A549 (cell line): ENCODE results near the gene EEF1A1. TPM values are rescaled to one million over a fixed set of nuclear protein-coding genes. Genes with fewer than 3 reads are reported as not detected.

Experiments
- ATAC-seq, 2 experiments: fragments of 200-7000 bp in 1 of 2; fragments of >200 bp in 1 of 2; cut with Nextera tagmentation in 1 of 2; cut with Tn5 transposase in 1 of 2; 3 replicates each; pipeline versions ENCODE4 v1.8.0 to v1.9.1; 2018 to 2020; ENCODE audit warnings: mild to moderate bottlenecking in 1 of 2, moderate library complexity in 1 of 2
- CTCF ChIA-PET: fragments of 300-600 bp; sonication (Branson Sonifier 250); formaldehyde crosslinking; extraction: SDS; loops from one replicate; lab custom pipeline; 2021; ENCODE audit warnings: antibody characterized with exemption, inconsistent platforms; lab: Yijun Ruan, JAX
- POLR2A ChIA-PET: fragments of 350-600 bp; formaldehyde crosslinking; extraction: SDS; loops from one replicate; lab custom pipeline; 2021; ENCODE audit warnings: antibody characterized with exemption, inconsistent platforms; lab: Yijun Ruan, JAX
- DNase-seq, 2 experiments: peaks; one replicate each; pipeline versions ENCODE4 v3.0.0 to v3.0.0-alpha.2; 2011 to 2016; ENCODE audit warnings: low read depth in 1 of 2, low spot score in 1 of 2
- FAIRE-seq: peaks from 2 replicates; lab custom pipeline; 2011; peaks lifted over from hg19 to GRCh38; lab: Jason Lieb, UNC
- H3K27ac ChIP-seq, 2 experiments: fragments of >200 bp; sonication (Bioruptor Twin); formaldehyde crosslinking; 3 replicates each; pipeline ENCODE4 v1.5.1; 2016 to 2017
- H3K4me1 ChIP-seq: fragments of >200 bp; sonication (Bioruptor Twin); formaldehyde crosslinking; 3 replicates; pipeline ENCODE4 v1.6.1; 2016
- H3K4me2 ChIP-seq: fragments of >200 bp; sonication (Bioruptor Twin); formaldehyde crosslinking; 3 replicates; pipeline ENCODE4 v1.6.1; 2016
- H3K4me3 ChIP-seq: fragments of >200 bp; sonication (Bioruptor Twin); formaldehyde crosslinking; 3 replicates; pipeline ENCODE4 v1.5.1; 2016
- H3K9me3 ChIP-seq: fragments of >200 bp; sonication (Bioruptor Twin); formaldehyde crosslinking; 3 replicates; pipeline ENCODE4 v1.6.1; 2016
- CBX2 ChIP-seq: fragments of 200-600 bp; sonication (generic); IDR thresholded peaks from 2 replicates; pipeline ENCODE4 v1.6.1; 2016; ENCODE audit warnings: low read depth, mild to moderate bottlenecking, borderline replicate concordance
- CBX8 ChIP-seq: fragments of 200-600 bp; sonication (generic); IDR thresholded peaks from 2 replicates; pipeline ENCODE4 v1.6.1; 2016
- CEBPB ChIP-seq, 2 experiments: fragments of >200 bp in 1 of 2; sonication (Bioruptor Twin) in 1 of 2; formaldehyde crosslinking in 1 of 2; IDR thresholded peaks; 2 replicates each; pipeline ENCODE4 v1.6.1; 2012 to 2016
- EP300 ChIP-seq, 2 experiments: fragments of >200 bp; sonication (Bioruptor Twin); formaldehyde crosslinking; IDR thresholded peaks; 2 replicates in 1 of 2; 3 replicates in 1 of 2; pipeline ENCODE4 v1.6.1; 2016 to 2017
- FOSL2 ChIP-seq, 2 experiments: fragments of 450-650 bp in 1 of 2; fragments of >200 bp in 1 of 2; sonication (Bioruptor Twin) in 1 of 2; formaldehyde crosslinking; IDR thresholded peaks; 2 replicates each; pipeline versions ENCODE4 v1.5.0 to v1.6.1; 2016 to 2020; ENCODE audit warnings: mild to moderate bottlenecking in 1 of 2, moderate library complexity in 1 of 2
- GATA3 ChIP-seq: IDR thresholded peaks from 2 replicates; pipeline ENCODE4 v1.6.1; 2012; ENCODE audit warnings: borderline replicate concordance
- HOXA7 ChIP-seq: fragments of 250-450 bp; sonication (Bioruptor Pico); IDR thresholded peaks from 2 replicates; pipeline ENCODE4 v1.5.0; 2020; ENCODE audit warnings: mild to moderate bottlenecking, moderate library complexity
- HOXB13 ChIP-seq: fragments of 250-450 bp; sonication (Bioruptor Pico); IDR thresholded peaks from 2 replicates; pipeline ENCODE4 v1.5.0; 2020; ENCODE audit warnings: low read depth, mild to moderate bottlenecking, moderate library complexity
- JUNB ChIP-seq: fragments of >200 bp; sonication (Bioruptor Twin); formaldehyde crosslinking; IDR thresholded peaks from 2 replicates; pipeline ENCODE4 v1.6.1; 2016
- KDM1A ChIP-seq: fragments of 200-600 bp; sonication (generic); IDR thresholded peaks from 2 replicates; pipeline ENCODE4 v1.6.1; 2016; ENCODE audit warnings: low read depth, mild to moderate bottlenecking
- KDM5A ChIP-seq: fragments of 200-600 bp; sonication (generic); IDR thresholded peaks from 2 replicates; pipeline ENCODE4 v1.6.1; 2016; ENCODE audit warnings: antibody characterized with exemption, mild to moderate bottlenecking
- NFE2L2 ChIP-seq: fragments of 150-350 bp; conservative IDR thresholded peaks from 2 replicates; pipeline ENCODE4 v1.6.1; 2014; ENCODE audit warnings: low read length
- RAD21 ChIP-seq, 2 experiments: fragments of >200 bp in 1 of 2; sonication (Bioruptor Twin) in 1 of 2; formaldehyde crosslinking in 1 of 2; IDR thresholded peaks in 1 of 2; conservative IDR thresholded peaks in 1 of 2; 2 replicates in 1 of 2; 3 replicates in 1 of 2; pipeline ENCODE4 v1.6.1; 2012 to 2018; ENCODE audit warnings: inconsistent platforms in 1 of 2
- TFCP2L1 ChIP-seq: fragments of 250-450 bp; sonication (Bioruptor Pico); IDR thresholded peaks from 2 replicates; pipeline ENCODE4 v1.5.0; 2021; ENCODE audit warnings: mild to moderate bottlenecking
- TP53 ChIP-seq: fragments of 250-450 bp; sonication (Bioruptor Pico); IDR thresholded peaks from 2 replicates; pipeline ENCODE4 v1.5.0; 2021; ENCODE audit warnings: mild to moderate bottlenecking, moderate library complexity
- USF2 ChIP-seq: fragments of 450-650 bp; IDR thresholded peaks from 2 replicates; pipeline ENCODE4 v1.6.1; 2014; ENCODE audit warnings: antibody characterized with exemption
- ZFP36 ChIP-seq: fragments of 450-650 bp; IDR thresholded peaks from 2 replicates; pipeline ENCODE4 v1.6.1; 2014; ENCODE audit warnings: borderline replicate concordance; ENCODE audit not compliant: partially characterized antibody
- ZNF302 ChIP-seq: fragments of 250-450 bp; sonication (Bioruptor Pico); IDR thresholded peaks from 2 replicates; pipeline ENCODE4 v1.9.0; 2021; ENCODE audit warnings: inconsistent platforms, mild to moderate bottlenecking, moderate library complexity
- ZSCAN20 ChIP-seq: fragments of 250-450 bp; sonication (Bioruptor Pico); IDR thresholded peaks from 2 replicates; pipeline ENCODE4 v1.8.0; 2022; ENCODE audit warnings: mild to moderate bottlenecking, moderate library complexity
- WGBS: methylation state at CpG from one replicate; pipeline ENCODE4 v1.1.6; 2017; ENCODE audit errors: missing lambda C conversion rate; 5-methylcytosine and 5-hydroxymethylcytosine counted together
- polyA plus RNA-seq, 4 experiments: library from polyadenylated mRNA; depleted of rRNA in 3 of 4; stranded (reverse); fragments of >200 nt; fragmentation: RNase III in 1 of 4; extraction: RNeasy Plus Mini Kit Qiagen cat#74134 plus additional on column Dnase treatment in 1 of 4; gene quantifications; 2 replicates in 3 of 4; 3 replicates in 1 of 4; pipeline ENCODE4 v1.2.3, GENCODE V29; 2011 to 2017
- TF ChIP-seq, protein P1 (sequence below): IDR thresholded peaks from 2 replicates; pipeline ENCODE4 v1.6.1; 2012
- TF ChIP-seq, protein P2 (sequence below): fragments of >200 bp; sonication (Bioruptor Twin); formaldehyde crosslinking; IDR thresholded peaks from 3 replicates; pipeline ENCODE4 v1.5.1; 2016

EEF1A1 gene
- polyA plus RNA-seq, 2 of the 4 experiments (the other 2 are of a cell fraction), result 5,660 to 9,755 TPM

DNA sequence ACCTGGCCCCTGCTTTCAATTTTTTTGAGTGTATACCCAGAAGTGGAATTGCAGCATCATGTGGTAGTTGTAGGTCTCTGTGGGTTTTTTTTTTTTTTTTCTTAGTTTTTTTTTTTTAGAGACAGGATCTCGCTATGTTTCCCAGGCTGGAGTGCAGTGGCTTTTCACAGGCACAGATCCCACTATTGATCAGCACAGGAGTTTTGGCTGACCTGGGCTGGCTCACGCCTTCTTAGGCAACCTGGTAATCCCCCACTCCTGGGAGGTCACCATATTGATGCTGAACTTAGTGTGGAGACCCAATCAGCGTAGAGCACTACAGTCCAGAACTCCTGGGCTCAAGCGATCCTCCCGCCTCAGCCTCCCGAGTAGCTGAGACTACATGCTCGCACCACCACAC, 33.4 kb downstream of the EEF1A1 start (continued):
- TF ChIP-seq ZNF302 (CRISPR knock-in tag), result no peak
- TF ChIP-seq HOXB13 (CRISPR knock-in tag), result no peak
- no peak for TF ChIP-seq CEBPB (IDR thresholded peaks at IDR 0.05)
- TF ChIP-seq, all 56 proteins: peak for 0

- H3K4me3 ChIP-seq, result no peak overlapping the region
- DNase-seq (no peak), ATAC-seq (no peak), FAIRE-seq (no peak)
- no peaks in the 10 kb centered on the region for H3K4me1 ChIP-seq
- no peak overlapping the region for H3K4me2 ChIP-seq
- ChIA-PET CTCF (interaction anchor here (0.7 to 1.3 kb wide), 3 partner anchors 12 to 126 kb away, joined by 3 to 4 read pairs (median 4); no protein-coding TSS in a partner anchor), POLR2A (interaction anchor here (1.2 kb wide), 1 partner anchor 23 kb away, joined by 5 read pairs; the partner anchor contains the start of gene MTO1)
- no peaks in the 10 kb centered on the region for H3K9me3 ChIP-seq
- 88% methylated on average over 2 of the region's 2 CpGs for WGBS
- no peak overlapping the region for H3K27ac ChIP-seq
- TF ChIP-seq HOXA7 (CRISPR knock-in tag) (no peak), RAD21 (conservative IDR thresholded peaks at IDR 0.05 in 1 of 2, IDR thresholded peaks at IDR 0.05 in 1 of 2) (no peak), CBX2 (no peak)
Observed at GRCh38 chr6:73484438-73484837, 36.4 kb downstream of the EEF1A1 start.

DNA sequence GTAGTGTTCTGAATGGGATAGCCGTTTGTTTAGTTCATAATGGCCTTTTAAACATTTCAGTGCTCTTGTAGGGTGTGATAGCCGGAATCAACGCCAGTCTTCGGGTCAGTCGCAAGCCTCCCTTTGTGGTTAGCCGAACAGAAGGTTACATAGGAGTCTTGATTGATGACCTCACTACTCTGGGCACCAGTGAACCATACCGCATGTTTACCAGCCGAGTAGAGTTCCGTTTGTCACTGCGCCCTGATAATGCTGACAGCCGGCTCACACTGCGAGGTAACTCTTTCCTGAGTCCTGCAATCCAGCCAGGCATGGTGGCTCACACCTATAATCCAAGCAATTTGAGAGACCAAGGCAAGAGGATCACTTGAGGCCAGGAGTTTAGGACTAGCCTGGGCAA, 38.9 kb downstream of the EEF1A1 start:
- 93% methylated on average over 12 of the region's 12 CpGs for WGBS
- CTCF ChIA-PET, result no interaction called here
- Histone ChIP-seq H3K9me3 (no peaks in the 10 kb centered on the region), H3K4me1 (no peaks in the 10 kb centered on the region), H3K4me2 (no peak overlapping the region), H3K27ac (no peak overlapping the region), H3K4me3 (no peak overlapping the region)
- DNase-seq, result no peak
- no peak for ATAC-seq
- FAIRE-seq, result no peak
- no peak for TF ChIP-seq HOXB13 (CRISPR knock-in tag)
- TF ChIP-seq EP300 (IDR thresholded peaks at IDR 0.05), result no peak
- TF ChIP-seq, protein P1, sequence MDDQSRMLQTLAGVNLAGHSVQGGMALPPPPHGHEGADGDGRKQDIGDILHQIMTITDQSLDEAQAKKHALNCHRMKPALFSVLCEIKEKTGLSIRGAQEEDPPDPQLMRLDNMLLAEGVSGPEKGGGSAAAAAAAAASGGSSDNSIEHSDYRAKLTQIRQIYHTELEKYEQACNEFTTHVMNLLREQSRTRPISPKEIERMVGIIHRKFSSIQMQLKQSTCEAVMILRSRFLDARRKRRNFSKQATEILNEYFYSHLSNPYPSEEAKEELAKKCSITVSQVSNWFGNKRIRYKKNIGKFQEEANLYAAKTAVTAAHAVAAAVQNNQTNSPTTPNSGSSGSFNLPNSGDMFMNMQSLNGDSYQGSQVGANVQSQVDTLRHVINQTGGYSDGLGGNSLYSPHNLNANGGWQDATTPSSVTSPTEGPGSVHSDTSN, result no peak
- TF ChIP-seq ZSCAN20 (CRISPR knock-in tag), result no peak
- no peak for TF ChIP-seq HOXA7 (CRISPR knock-in tag)
- no peak for TF ChIP-seq NFE2L2
- TF ChIP-seq USF2, result no peak
- no peak for TF ChIP-seq ZFP36
- no peak for TF ChIP-seq JUNB
- no peak for TF ChIP-seq RAD21 (conservative IDR thresholded peaks at IDR 0.05 in 1 of 2, IDR thresholded peaks at IDR 0.05 in 1 of 2)
- TF ChIP-seq KDM5A, result no peak
- no peak for TF ChIP-seq CBX8
- no peak for TF ChIP-seq TFCP2L1 (CRISPR knock-in tag)
- TF ChIP-seq KDM1A, result no peak
- no peak for TF ChIP-seq CEBPB (IDR thresholded peaks at IDR 0.05)
- TF ChIP-seq, protein P2, sequence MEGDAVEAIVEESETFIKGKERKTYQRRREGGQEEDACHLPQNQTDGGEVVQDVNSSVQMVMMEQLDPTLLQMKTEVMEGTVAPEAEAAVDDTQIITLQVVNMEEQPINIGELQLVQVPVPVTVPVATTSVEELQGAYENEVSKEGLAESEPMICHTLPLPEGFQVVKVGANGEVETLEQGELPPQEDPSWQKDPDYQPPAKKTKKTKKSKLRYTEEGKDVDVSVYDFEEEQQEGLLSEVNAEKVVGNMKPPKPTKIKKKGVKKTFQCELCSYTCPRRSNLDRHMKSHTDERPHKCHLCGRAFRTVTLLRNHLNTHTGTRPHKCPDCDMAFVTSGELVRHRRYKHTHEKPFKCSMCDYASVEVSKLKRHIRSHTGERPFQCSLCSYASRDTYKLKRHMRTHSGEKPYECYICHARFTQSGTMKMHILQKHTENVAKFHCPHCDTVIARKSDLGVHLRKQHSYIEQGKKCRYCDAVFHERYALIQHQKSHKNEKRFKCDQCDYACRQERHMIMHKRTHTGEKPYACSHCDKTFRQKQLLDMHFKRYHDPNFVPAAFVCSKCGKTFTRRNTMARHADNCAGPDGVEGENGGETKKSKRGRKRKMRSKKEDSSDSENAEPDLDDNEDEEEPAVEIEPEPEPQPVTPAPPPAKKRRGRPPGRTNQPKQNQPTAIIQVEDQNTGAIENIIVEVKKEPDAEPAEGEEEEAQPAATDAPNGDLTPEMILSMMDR, result no peak
- no peak for TF ChIP-seq FOSL2 (IDR thresholded peaks at IDR 0.05)
- no peak for TF ChIP-seq FOSL2 (CRISPR knock-in tag; IDR thresholded peaks at IDR 0.05)
- no peak for TF ChIP-seq TP53 (CRISPR knock-in tag)
- TF ChIP-seq GATA3, result no peak
- POLR2A ChIA-PET, result no interaction called here
